ENCODE results near the gene RCN1.
"Not testable (repeated sequence)": the region's sequence is repeated elsewhere in the genome, so short reads cannot be mapped to it uniquely, and the experiment has no call there.

RCN1 gene

GRCh38 chr11:32053151-32053888 is 37.6 kb upstream of the RCN1 start:
- TF ChIP-seq CTCF (IDR thresholded peaks at IDR 0.05; ENCODE audit: borderline replicate concordance, insufficient read depth, low read depth, low read length): no peak
- H3K4me3 ChIP-seq (ENCODE audit: low read depth, low read length): no peak overlapping the region

GRCh38 chr11:32055861-32056260 is 35.0 kb upstream of the RCN1 start:
- no peak overlapping the region for H3K4me3 ChIP-seq (ENCODE audit: low read depth, low read length)
- TF ChIP-seq CTCF (IDR thresholded peaks at IDR 0.05; ENCODE audit: borderline replicate concordance, insufficient read depth, low read depth, low read length): no peak

- no peak overlapping the region for H3K4me3 ChIP-seq (ENCODE audit: low read depth, low read length)
- no peak for TF ChIP-seq CTCF (IDR thresholded peaks at IDR 0.05; ENCODE audit: borderline replicate concordance, insufficient read depth, low read depth, low read length)
Measured at GRCh38 chr11:32056438-32056837, 34.4 kb upstream of the RCN1 start.

- H3K4me3 ChIP-seq (ENCODE audit: low read depth, low read length): no peak overlapping the region
- TF ChIP-seq CTCF (IDR thresholded peaks at IDR 0.05; ENCODE audit: borderline replicate concordance, insufficient read depth, low read depth, low read length): no peak
Measured at GRCh38 chr11:32059686-32060462, 31.0 kb upstream of the RCN1 start.

- TF ChIP-seq CTCF (IDR thresholded peaks at IDR 0.05; ENCODE audit: borderline replicate concordance, insufficient read depth, low read depth, low read length): no peak
Measured at GRCh38 chr11:32062540-32062939, 28.3 kb upstream of the RCN1 start.

GRCh38 chr11:32063031-32063430 is 27.8 kb upstream of the RCN1 start:
- H3K4me3 ChIP-seq (ENCODE audit: low read depth, low read length): not testable (repeated sequence)

More at GRCh38 chr11:32062540-32062939, 28.3 kb upstream of the RCN1 start:
- H3K4me3 ChIP-seq (ENCODE audit: low read depth, low read length): no peak overlapping the region

- no peak for TF ChIP-seq CTCF (IDR thresholded peaks at IDR 0.05; ENCODE audit: borderline replicate concordance, insufficient read depth, low read depth, low read length)
- no peak overlapping the region for H3K4me3 ChIP-seq (ENCODE audit: low read depth, low read length)
Measured at GRCh38 chr11:32065865-32066629, 24.8 kb upstream of the RCN1 start.
